Posterior vena cava (tissue), 2 donors: ENCODE results near the gene DPP8. TPM values are rescaled to one million over a fixed set of nuclear protein-coding genes. Genes with fewer than 3 reads are reported as not detected.
"Not testable (repeated sequence)": the region's sequence is repeated elsewhere in the genome, so short reads cannot be mapped to it uniquely, and the experiment has no call there.

Source experiments
- DNase-seq: peaks from one replicate; pipeline ENCODE4 v3.0.0-alpha.2; 2020; ENCODE audit warnings: low spot score
- intact Hi-C, 2 donors: fragments of 100-400 bp; cut with DNase I; formaldehyde crosslinking; loops; one replicate each; pipeline versions ENCODE4 v1.14.1 to v1.14.2; 2022 to 2023
- long read RNA-seq, 2 donors: library from polyadenylated mRNA; unstranded; transcript quantifications; one replicate each; pipeline ENCODE4 v2.0.0, GENCODE V29; 2020 to 2021
- total RNA-seq, 2 donors: library from RNA; stranded (reverse); fragmentation: NEBNext Ultra II Directional; extraction: Animal tissue kit (Norgen Biotek cat#: 25700); gene quantifications; one replicate each; pipeline ENCODE4 v1.2.1, GENCODE V29; 2021
- donor health status: DM: yes; HTN: yes; CAD: no.
- donor health status: DM: yes; HTN: yes; CAD: no.

The DPP8 gene
- 10 to 100 TPM; 35.6 to 40.9 TPM for total RNA-seq
- long read RNA-seq, donor 1, partial matches to known transcripts: 5 of 10 reads
- long read RNA-seq, donor 1, other reads (novel, unspliced or antisense): 2 of 10 reads
- long read RNA-seq, donor 2, transcript DPP8-201 (20 exons, 3,139 nt): major isoform, 6 of 17 reads
- long read RNA-seq, donor 2, partial matches to known transcripts: 5 of 17 reads
- long read RNA-seq, donor 2, other reads (novel, unspliced or antisense): 6 of 17 reads

DNA sequence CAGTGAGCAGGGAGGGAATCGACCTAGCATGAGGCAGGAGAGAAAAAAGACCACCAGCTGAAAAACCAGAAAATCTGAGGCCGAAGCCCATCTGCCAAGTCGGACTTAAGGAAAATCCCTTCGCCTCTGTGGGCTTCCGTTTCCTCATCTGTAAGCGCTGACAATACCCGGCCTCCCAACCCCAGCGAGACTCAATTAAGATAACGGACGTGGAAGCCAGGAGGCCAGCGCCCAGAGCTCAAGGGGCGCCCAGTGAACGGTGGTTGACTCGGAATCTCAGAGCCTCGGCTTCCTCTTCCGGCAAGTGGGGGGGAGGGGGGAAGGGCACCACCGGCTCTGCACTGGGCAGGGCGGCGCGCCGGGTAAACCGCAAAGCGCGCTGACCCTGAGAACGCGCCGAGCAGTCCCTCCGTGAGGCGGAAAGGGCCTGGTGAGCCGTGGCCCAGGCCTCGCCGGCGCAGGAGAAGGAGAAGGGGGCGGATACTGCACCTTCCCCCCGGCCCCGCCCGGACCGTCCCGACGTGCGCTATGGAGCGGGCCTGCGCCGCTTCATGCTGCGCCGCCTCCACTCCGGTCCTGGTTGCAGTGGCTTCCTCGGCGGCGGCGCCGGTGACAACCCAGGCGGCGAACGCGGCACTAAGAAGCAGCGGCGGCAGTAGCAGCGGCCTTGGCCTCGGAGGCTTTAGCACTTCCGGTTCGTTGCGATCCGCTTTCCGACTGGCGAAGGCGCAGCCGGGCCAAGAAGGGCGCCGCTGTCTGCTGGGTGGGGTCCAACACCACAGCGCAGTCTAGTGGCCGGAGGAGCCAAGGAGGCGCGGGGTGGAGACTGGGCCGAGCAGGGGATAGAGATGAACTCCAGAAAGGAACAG, at the start of gene DPP8:
TSS of gene DPP8 (minus strand) at position 693 of the 869 bp plus-strand sequence. CDS start 5,136 bp downstream, outside the sequence.
- DNase-seq: peak; percentile 98
- intact Hi-C loops: no loop called here

DNA sequence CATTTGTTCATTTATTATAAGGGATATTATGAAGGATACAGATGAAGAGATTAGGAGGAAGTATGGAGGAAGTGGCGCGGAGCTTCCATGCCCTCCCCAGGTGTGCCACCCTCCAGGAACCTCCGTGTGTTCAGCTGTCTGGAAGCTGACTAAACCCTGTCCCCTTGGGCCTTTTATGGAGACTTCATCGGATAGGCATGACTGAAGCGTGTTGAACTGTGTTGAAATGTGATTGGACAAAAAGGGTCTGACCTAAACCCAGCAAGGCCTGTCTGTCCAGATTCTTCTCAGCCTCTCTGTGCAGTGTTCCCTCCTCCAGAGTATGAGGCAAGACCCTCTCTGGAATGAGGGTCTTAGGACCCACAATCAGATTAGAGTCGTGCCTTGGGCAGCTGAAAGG, 44.4 kb upstream of the DPP8 start:
- intact Hi-C loops: no loop called here
- no peak for DNase-seq

- DNase-seq: no peak
- intact Hi-C loops: no loop called here
These were observed 42.5 kb upstream of the DPP8 start for GRCh38 chr15:65559941-65560340.

DNA sequence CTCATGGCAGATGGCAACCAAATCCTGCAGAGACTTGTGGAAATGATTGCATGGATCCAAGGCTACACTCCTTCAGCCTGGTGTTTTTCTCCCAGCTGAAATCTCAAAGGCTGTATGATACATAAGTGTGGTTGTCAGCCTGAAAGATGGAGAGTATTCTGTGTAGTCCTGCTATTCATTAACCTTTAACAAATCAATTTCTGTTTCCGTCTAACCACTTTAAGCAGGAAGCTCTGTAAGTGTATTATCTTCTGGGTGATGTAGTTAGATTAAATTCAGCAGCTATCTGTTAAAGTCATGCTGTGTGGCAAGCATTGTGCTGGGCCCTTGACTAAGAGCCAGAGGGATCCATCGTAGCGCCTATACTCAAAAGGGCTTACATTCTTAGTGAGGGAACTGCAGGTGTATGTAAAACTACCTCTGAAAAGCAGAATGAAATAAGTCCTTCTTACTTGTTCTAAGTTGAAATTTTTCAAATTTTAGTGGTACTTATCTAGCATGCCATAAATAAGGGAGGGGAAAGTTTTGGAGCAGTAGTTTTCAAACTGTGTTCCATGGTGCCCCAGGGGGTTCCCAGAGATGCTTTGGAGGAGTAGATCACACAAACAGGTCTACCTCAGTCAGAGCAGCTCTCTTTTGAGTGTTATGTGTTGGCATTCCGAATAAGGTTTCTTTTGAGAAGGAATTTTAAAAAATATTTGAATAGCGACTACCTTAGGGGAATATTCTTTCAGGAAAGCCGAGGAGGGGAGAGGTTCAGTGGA, 41.7 kb upstream of the DPP8 start:
- intact Hi-C loops: no loop called here
- no peak for DNase-seq

GRCh38 chr15:65558336-65558735, 40.8 kb upstream of the DPP8 start:
- DNase-seq: no peak
- intact Hi-C loops: no loop called here

DNA sequence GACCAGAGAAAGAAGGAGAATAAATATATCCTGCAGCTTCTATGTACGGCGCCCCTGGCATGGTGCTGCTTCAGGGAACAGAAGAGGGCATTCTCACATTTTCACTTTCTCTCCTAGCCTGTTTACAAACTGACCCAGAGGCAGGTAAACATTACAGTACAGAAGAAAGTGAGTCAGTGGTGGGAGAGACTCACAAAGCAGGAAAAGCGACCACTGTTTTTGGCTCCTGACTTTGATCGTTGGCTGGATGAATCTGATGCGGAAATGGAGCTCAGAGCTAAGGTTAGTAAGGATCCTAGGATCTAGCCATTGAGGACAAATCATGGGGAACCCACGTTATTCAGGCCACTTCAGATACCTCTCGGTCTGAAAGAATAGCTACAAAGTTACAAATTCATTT, 39.1 kb upstream of the DPP8 start:
- no peak for DNase-seq
- intact Hi-C loops: no loop called here

GRCh38 chr15:65553691-65554090, 36.2 kb upstream of the DPP8 start:
- DNase-seq: no peak
- intact Hi-C loops: no loop called here

DNA sequence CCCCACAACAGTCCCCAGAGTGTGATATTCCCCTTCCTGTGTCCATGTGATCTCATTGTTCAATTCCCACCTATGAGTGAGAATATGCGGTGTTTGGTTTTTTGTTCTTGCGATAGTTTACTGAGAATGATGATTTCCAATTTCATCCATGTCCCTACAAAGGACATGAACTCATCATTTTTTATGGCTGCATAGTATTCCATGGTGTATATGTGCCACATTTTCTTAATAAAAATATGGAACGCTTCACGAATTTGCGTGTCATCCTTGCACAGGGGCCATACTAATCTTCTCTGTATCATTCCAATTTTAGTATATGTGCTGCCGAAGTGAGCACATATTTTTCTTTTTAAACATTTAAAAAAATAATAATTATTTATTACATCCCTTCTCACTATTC, 35.4 kb upstream of the DPP8 start:
- intact Hi-C loops: not testable (repeated sequence)

DNA sequence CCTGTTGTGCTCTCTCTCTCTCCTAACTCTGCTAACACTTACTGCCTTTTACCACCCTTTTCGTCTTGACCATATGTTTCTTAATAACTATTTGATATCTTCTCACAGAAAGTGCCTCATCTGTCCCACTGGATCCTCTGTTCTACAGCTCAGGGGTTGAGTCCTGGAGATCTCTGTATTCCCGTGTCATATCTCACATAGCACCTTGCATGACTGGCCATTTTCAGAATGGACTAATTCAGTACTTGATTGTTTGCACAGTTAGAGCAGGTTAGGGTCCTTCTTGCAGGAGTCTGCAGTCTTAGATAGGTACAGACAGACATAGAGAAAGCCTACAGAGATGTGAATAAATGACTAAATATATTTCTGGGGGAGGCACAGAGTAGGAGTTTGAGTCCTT, 33.7 kb upstream of the DPP8 start:
- no peak for DNase-seq

More for the DNA sequence above, 35.4 kb upstream of the DPP8 start:
- not testable (repeated sequence) for DNase-seq

GRCh38 chr15:65550681-65551098, 33.2 kb upstream of the DPP8 start:
- intact Hi-C loops: no loop called here
- no peak for DNase-seq

More for the DNA sequence above, 33.7 kb upstream of the DPP8 start:
- intact Hi-C loops: no loop called here

DNA sequence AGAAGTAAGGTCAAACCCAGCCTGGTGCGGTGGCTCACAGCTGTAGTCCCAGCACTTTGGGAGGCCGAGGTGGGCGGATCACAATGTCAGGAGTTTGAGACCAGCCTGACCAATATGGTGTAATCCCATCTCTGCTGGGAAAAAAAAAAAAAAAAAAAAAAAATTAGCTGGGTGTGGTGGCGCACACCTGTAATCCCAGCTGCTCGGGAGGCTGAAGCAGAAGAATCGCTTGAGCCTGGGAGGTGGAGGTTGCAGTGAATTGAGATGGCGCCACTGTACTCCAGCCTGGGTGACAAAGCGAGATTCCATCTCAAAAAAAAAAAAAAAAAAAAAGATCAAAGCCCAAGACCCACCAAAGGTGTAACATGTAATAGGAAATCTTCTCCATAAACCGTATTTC, 31.8 kb upstream of the DPP8 start:
- intact Hi-C loops, DNase-seq: not testable (repeated sequence)

GRCh38 chr15:65547841-65548240, 30.4 kb upstream of the DPP8 start:
- intact Hi-C loops: no loop called here
- no peak for DNase-seq

GRCh38 chr15:65541231-65541820, 23.8 kb upstream of the DPP8 start:
- intact Hi-C loops: no loop called here
- no peak for DNase-seq

DNA sequence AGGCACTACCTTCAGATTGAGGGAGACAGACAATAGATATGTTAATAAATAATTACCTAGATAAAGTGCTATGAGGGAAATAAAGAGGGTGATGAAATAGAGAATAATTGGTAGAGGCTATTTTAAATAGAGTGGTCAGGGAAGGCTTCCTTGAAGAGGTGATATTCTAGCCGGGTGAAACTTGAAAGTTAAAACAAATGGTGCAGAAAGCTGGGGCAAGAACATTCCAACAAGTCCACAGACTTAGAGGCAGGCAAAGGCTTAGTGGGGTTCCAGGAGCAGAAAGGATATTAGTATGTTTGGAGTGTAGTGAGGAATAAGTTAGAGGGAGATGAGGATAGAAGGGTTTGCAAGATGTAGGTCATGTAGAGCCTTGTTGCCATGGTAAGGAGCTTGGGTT, 22.8 kb upstream of the DPP8 start:
- no peak for DNase-seq
- intact Hi-C loops: no loop called here

DNA sequence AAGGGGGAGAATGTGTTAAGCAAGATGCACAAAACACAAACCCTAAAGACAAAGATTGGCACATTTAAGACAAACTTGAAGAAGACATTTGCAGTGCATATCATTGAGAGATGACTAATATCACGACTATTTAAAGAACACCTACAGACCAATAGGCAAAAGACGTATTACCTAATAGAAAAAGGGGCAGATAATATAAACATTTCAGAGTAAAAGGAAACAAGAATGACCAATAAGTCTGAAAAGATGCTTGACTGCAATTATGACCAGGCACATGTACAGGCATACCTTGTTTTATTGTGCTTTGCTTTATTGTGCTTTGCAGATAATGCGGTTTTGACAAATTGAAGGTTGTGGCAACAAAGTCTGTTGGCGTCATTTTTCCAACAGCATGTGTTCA, 17.7 kb upstream of the DPP8 start:
- intact Hi-C loops: no loop called here
- DNase-seq: no peak

DNA sequence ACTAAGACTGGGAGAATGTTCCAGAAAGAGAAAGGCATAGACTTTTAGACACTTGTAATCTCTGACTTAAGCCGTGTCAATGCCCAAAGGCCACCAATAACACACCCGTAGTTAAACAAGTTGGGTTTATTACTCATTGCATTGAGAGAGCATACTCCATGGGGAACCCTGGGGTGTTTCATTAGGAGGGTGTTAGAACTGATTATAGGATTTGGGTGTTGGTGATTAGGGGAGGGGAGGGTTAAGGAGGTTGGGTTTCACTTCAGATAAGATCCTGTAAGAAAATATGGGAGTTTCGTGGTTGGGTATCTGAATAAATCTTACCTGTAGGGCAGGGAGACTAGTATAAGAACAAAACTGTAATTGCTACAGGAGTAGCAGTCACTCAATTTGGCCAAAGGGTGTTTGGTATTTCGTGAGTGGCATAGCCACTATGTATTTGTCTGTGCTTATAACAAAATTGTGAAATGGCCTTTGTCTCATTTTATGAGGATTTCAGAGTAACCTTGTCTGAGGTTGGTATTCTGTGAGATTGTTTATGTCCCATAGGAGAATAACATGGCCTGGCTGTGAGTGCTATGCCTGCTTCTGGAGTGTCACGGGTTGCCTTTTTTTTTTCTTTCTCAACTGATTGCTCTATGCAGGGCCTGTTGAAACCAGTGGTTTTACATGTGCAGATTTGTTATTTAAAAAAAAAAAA, 15.7 kb upstream of the DPP8 start:
- intact Hi-C loops: loop anchor here in 1 of 2 donors (2.0 kb wide), 1 partner anchor 78 kb away; the partner anchor contains the start of gene INTS14

GRCh38 chr15:65532738-65533051, 15.2 kb upstream of the DPP8 start:
- no peak for DNase-seq
- intact Hi-C loops: loop anchor here in 1 of 2 donors (2.0 kb wide), 1 partner anchor 78 kb away; the partner anchor contains the start of gene INTS14

More for the DNA sequence above, 15.7 kb upstream of the DPP8 start:
- DNase-seq: no peak

DNA sequence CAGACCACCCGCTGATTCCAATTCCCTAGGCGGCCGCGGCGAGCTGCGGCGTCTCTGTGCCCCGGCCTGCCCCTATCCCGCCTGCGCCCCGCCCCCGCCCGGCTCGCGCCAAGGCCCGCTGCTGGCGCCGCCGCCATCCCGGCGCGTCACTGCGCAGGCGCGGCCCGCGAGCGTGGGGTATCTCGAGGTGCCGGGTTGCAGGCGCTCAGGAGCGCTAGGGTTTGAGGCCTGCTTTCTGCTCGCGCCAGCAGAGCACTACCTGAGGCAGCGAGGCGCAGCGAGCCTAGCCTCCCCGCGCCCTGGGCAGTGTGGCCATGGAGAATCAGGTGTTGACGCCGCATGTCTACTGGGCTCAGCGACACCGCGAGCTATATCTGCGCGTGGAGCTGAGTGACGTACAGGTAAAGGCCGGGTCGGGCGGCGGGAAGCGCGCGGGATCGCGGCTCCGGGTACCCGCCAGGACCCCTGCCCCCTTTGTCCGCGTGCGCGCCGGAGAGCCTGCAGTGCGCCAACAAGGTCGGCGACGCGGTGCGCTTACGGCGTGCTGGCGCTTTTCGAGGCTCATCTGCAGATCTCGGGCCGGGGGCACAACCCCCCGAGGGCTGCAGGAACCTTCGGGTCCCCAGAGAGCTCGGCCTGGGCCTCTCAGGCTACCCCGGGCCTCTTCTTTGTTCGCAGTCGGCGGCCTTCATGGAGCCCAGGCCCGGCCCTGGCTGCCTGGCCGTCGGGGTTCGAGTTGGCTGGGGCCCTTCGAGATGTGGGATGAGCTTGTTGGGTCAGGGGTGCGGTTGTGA, 13.0 kb upstream of the DPP8 start, which contains the start of gene HACD3:
TSS of gene HACD3 (plus strand) at position 146 of the 794 bp plus-strand sequence. CDS start at position 315, 169 bp downstream.
- intact Hi-C loops: no loop called here
- peak; percentile 94 for DNase-seq
